Peyer's patch (tissue), 4 donors: ENCODE data around the gene YBX2.

Experiments used
- POLR2A ChIP-seq, 2 donors: fragments of 450-650 bp; IDR thresholded peaks; one replicate each; pipeline ENCODE4 v1.5.1; 2017; ENCODE audit warnings: antibody characterized with exemption in 2 of 2, mild to moderate bottlenecking in 2 of 2, moderate library complexity in 2 of 2
- TF ChIP-seq, protein P1 (sequence below), 6 experiments: fragments of 450-650 bp in 4 of 6; fragments of 200-600 bp in 2 of 6; sonication (generic) in 1 of 6; IDR thresholded peaks; one replicate each; pipeline ENCODE4 v1.5.1; 2017 to 2019; ENCODE audit warnings: antibody characterized with exemption in 6 of 6, mild to moderate bottlenecking in 3 of 6, moderate library complexity in 1 of 6

DNA sequence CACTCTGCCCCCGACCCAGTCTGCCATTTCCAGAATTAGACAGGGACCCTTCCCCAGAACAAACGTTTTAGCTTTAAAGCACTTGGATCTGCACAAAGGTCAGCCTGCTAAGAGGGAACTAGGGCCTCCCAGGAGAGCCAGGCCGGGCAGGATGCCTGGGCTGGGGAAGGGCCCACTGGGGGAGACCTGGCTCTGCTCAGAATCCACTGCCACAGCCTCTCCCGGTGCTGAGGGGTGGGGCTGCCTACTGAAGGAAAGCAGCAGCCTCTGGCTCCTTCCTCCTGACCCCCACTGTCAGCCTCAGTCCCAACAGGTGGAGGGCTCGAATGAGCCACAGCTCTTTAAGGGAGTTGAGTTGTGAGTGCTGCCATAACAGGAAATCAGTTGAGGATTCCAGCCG is 1.7 kb downstream of the YBX2 start:
- TF ChIP-seq, protein P1, sequence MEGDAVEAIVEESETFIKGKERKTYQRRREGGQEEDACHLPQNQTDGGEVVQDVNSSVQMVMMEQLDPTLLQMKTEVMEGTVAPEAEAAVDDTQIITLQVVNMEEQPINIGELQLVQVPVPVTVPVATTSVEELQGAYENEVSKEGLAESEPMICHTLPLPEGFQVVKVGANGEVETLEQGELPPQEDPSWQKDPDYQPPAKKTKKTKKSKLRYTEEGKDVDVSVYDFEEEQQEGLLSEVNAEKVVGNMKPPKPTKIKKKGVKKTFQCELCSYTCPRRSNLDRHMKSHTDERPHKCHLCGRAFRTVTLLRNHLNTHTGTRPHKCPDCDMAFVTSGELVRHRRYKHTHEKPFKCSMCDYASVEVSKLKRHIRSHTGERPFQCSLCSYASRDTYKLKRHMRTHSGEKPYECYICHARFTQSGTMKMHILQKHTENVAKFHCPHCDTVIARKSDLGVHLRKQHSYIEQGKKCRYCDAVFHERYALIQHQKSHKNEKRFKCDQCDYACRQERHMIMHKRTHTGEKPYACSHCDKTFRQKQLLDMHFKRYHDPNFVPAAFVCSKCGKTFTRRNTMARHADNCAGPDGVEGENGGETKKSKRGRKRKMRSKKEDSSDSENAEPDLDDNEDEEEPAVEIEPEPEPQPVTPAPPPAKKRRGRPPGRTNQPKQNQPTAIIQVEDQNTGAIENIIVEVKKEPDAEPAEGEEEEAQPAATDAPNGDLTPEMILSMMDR (IDR thresholded peaks at IDR 0.05): no peak
- TF ChIP-seq POLR2A (IDR thresholded peaks at IDR 0.05): no peak
